Esophagus squamous epithelium (tissue), 4 donors: ENCODE results near the gene MAPRE3.

Experiments used
- POLR2A ChIP-seq, 4 donors: fragments of 450-650 bp; IDR thresholded peaks; one replicate each; pipeline ENCODE4 v1.6.1; 2017; ENCODE audit warnings: antibody characterized with exemption in 4 of 4, mild to moderate bottlenecking in 4 of 4, moderate library complexity in 3 of 4
- TF ChIP-seq, protein P1 (sequence below), 6 experiments: fragments of 450-650 bp in 4 of 6; fragments of 200-600 bp in 2 of 6; sonication (generic) in 2 of 6; IDR thresholded peaks; one replicate each; pipeline ENCODE4 v1.5.1; 2016 to 2019; ENCODE audit warnings: antibody characterized with exemption in 6 of 6, mild to moderate bottlenecking in 4 of 6, moderate library complexity in 4 of 6

DNA sequence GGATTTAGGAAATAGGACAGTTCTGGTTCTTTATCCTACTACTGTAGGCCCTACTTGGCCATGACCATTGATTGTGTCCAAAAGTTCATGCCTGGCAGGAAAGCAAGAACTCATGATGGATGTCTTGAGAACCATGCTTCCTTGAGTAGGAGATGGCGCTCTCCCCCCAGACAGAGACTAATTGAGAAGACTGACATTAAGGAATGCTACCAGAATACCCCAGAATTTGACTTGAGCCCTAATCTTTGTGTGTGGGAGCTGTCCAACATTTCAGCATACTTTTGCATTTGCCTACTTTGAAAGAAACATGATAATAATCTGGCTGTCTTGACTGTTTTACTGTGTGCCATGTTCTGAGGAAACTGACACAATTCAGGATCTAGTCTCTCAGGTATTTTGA lies 23.3 kb downstream of the MAPRE3 start:
- TF ChIP-seq, protein P1, sequence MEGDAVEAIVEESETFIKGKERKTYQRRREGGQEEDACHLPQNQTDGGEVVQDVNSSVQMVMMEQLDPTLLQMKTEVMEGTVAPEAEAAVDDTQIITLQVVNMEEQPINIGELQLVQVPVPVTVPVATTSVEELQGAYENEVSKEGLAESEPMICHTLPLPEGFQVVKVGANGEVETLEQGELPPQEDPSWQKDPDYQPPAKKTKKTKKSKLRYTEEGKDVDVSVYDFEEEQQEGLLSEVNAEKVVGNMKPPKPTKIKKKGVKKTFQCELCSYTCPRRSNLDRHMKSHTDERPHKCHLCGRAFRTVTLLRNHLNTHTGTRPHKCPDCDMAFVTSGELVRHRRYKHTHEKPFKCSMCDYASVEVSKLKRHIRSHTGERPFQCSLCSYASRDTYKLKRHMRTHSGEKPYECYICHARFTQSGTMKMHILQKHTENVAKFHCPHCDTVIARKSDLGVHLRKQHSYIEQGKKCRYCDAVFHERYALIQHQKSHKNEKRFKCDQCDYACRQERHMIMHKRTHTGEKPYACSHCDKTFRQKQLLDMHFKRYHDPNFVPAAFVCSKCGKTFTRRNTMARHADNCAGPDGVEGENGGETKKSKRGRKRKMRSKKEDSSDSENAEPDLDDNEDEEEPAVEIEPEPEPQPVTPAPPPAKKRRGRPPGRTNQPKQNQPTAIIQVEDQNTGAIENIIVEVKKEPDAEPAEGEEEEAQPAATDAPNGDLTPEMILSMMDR (IDR thresholded peaks at IDR 0.05), result no peak
- TF ChIP-seq POLR2A (IDR thresholded peaks at IDR 0.05), result no peak
